ENCODE measurements around the gene HENMT1.

DNA sequence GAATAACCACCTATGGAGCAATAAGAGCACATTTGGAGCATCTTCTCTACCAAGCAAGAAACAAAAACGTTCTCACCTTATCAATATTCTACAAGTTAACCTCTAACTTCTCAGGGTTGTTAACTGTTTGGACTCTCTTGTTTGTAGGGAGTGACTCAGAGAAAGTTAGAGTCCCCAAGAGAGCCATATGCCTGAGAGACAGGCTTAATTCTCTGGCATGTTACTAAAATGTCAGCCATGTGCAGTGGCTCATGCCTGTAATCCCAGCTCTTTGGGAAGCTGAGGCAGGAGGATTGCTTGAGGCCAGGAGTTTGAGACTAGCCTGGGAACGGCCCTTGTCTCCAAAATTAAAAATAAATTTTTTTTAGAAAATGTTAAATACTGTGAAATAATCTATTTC, 4.2 kb upstream of the HENMT1 start:
- TF ChIP-seq, protein P1, sequence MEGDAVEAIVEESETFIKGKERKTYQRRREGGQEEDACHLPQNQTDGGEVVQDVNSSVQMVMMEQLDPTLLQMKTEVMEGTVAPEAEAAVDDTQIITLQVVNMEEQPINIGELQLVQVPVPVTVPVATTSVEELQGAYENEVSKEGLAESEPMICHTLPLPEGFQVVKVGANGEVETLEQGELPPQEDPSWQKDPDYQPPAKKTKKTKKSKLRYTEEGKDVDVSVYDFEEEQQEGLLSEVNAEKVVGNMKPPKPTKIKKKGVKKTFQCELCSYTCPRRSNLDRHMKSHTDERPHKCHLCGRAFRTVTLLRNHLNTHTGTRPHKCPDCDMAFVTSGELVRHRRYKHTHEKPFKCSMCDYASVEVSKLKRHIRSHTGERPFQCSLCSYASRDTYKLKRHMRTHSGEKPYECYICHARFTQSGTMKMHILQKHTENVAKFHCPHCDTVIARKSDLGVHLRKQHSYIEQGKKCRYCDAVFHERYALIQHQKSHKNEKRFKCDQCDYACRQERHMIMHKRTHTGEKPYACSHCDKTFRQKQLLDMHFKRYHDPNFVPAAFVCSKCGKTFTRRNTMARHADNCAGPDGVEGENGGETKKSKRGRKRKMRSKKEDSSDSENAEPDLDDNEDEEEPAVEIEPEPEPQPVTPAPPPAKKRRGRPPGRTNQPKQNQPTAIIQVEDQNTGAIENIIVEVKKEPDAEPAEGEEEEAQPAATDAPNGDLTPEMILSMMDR (IDR thresholded peaks at IDR 0.05) = no peak
- TF ChIP-seq ZFX (IDR thresholded peaks at IDR 0.05; ENCODE audit: borderline replicate concordance) = no peak

Data from 22Rv1 (cell line).